ENCODE data around the gene PLXNA1.

GRCh38 chr3:126998728-126999127 is 15.8 kb downstream of the PLXNA1 start:
- no peak for TF ChIP-seq RXRA (IDR thresholded peaks at IDR 0.05; ENCODE audit: borderline replicate concordance, low read depth)
- TF ChIP-seq CTCF (IDR thresholded peaks at IDR 0.05) = no peak
- no peak for TF ChIP-seq EZH2phosphoT487 (IDR thresholded peaks at IDR 0.05; ENCODE audit: borderline replicate concordance, low read depth)
- no peak for TF ChIP-seq IRF3 (IDR thresholded peaks at IDR 0.05; ENCODE audit: low read depth, low read length)
- TF ChIP-seq EP300 (IDR thresholded peaks at IDR 0.05; ENCODE audit: borderline replicate concordance in 1 of 2, low read depth in 1 of 2, low read length in 1 of 2) = no peak
- TF ChIP-seq REST (IDR thresholded peaks at IDR 0.05; ENCODE audit: low read depth, low read length) = no peak
- TF ChIP-seq RCOR1 (IDR thresholded peaks at IDR 0.05; ENCODE audit: low read length) = no peak
- TF ChIP-seq POLR2AphosphoS5 (IDR thresholded peaks at IDR 0.05; ENCODE audit: low read depth, low read length) = no peak

Measured in SK-N-SH (cell line).